SH-SY5Y (cell line): ENCODE measurements around the gene CFL1.

Source experiments
- GATA2 ChIP-seq: IDR thresholded peaks from 2 replicates; pipeline ENCODE4 v1.6.1; 2011; ENCODE audit warnings: mild to moderate bottlenecking, low read depth, low read length
- GATA3 ChIP-seq: IDR thresholded peaks from 2 replicates; pipeline ENCODE4 v1.6.1; 2011; ENCODE audit warnings: low read depth, mild to moderate bottlenecking, low read length, moderate library complexity

- TF ChIP-seq GATA2 (no peak), GATA3 (no peak)
These were observed 49.1 kb downstream of the CFL1 start for GRCh38 chr11:65808744-65809341.
